Neutrophil (primary cell): ENCODE measurements around the gene CARD10.
A peak's percentile ranks its signal among the peaks of the same experiment; 100 is the strongest.

Experiments
- H3K27ac ChIP-seq: fragments of 200-600 bp; sonication (generic); 2 replicates; pipeline ENCODE4 v1.5.1; 2016; ENCODE audit warnings: mild to moderate bottlenecking, moderate library complexity
- H3K27me3 ChIP-seq: fragments of 200-600 bp; sonication (generic); 2 replicates; pipeline ENCODE4 v1.6.0; 2016; ENCODE audit warnings: mild to moderate bottlenecking
- H3K36me3 ChIP-seq: fragments of 200-600 bp; sonication (generic); 2 replicates; pipeline ENCODE4 v1.5.1; 2017
- H3K4me1 ChIP-seq, 2 experiments: fragments of 200-600 bp in 1 of 2; sonication (generic) in 1 of 2; 1 replicate in 1 of 2; 2 replicates in 1 of 2; pipeline versions ENCODE4 v1.5.1 to v1.6.1; 2013 to 2016; ENCODE audit warnings: low read depth in 1 of 2, low read length in 1 of 2, mild to moderate bottlenecking in 1 of 2, moderate library complexity in 1 of 2; ENCODE audit not compliant: control insufficient read depth in 1 of 2, insufficient read depth in 1 of 2
- H3K4me3 ChIP-seq, 2 experiments: fragments of 200-600 bp in 1 of 2; sonication (generic) in 1 of 2; 1 replicate in 1 of 2; 2 replicates in 1 of 2; pipeline ENCODE4 v1.5.1; 2013 to 2016; ENCODE audit warnings: low read depth in 1 of 2, low read length in 1 of 2, mild to moderate bottlenecking in 1 of 2, moderate library complexity in 1 of 2
- H3K9me3 ChIP-seq: fragments of 200-600 bp; sonication (generic); 2 replicates; pipeline ENCODE4 v1.5.1; 2016
- CTCF ChIP-seq: fragments of 200-600 bp; sonication (generic); IDR thresholded peaks from 2 replicates; pipeline ENCODE4 v1.5.1; 2016; ENCODE audit warnings: antibody characterized with exemption

Gene CARD10

GRCh38 chr22:37487571-37487970, 31.6 kb downstream of the CARD10 start:
- no peak for TF ChIP-seq CTCF
- Histone ChIP-seq H3K27ac (no peak overlapping the region), H3K27me3 (no peaks in the 10 kb centered on the region), H3K36me3 (no peaks in the 10 kb centered on the region), H3K4me3 (no peak overlapping the region), H3K4me1 (peaks cover 32 to 41% of the 10 kb centered on the region in 2 experiments), H3K9me3 (no peaks in the 10 kb centered on the region)

DNA sequence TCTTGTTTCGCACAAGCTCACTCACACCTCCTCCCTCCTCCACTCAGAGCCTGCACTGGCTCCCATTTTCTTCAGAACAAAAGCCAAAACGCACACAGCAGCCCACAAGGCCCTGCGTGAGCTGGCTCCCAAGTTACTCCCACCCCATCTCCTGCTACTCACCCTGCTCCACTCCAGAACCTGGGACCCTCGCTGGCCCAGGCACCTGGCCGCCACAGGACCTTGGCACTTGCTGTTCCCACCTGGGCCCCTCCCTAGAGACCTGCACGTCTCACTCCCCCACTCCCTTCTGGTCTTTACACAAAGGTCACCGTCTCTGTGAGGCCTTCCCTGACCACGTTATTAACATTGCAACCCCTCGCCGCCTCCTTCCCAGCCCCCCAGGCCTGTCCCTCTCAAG, 32.1 kb downstream of the CARD10 start:
- H3K27me3 ChIP-seq: no peaks in the 10 kb centered on the region
- H3K9me3 ChIP-seq: no peaks in the 10 kb centered on the region
- no peak overlapping the region for H3K4me3 ChIP-seq
- peak overlapping the region; percentile 96 for H3K27ac ChIP-seq
- no peaks in the 10 kb centered on the region for H3K36me3 ChIP-seq
- no peak for TF ChIP-seq CTCF
- peaks cover 32 to 41% of the 10 kb centered on the region in 2 experiments for H3K4me1 ChIP-seq

- Histone ChIP-seq H3K4me3 (peak within 1 kb of the TSS; percentile 88 to 89), H3K27me3 (no peaks in the 10 kb centered on the region), H3K9me3 (no peaks in the 10 kb centered on the region), H3K27ac (peak within 1 kb of the TSS; percentile 96), H3K36me3 (no peaks in the 10 kb centered on the region), H3K4me1 (peaks cover 32 to 41% of the 10 kb centered on the region in 2 experiments)
- TF ChIP-seq CTCF: peak; percentile 14
Measured at GRCh38 chr22:37486224-37486845, 32.9 kb downstream of the CARD10 start, which contains the start of gene MFNG. Gene MFNG, minus strand, starts transcription at chr22:37486384. Its CDS starts 207 bp downstream, at chr22:37486177.

- Histone ChIP-seq H3K4me1 (peaks cover 32 to 41% of the 10 kb centered on the region in 2 experiments), H3K36me3 (peaks cover under 1% of the 10 kb centered on the region), H3K27me3 (no peaks in the 10 kb centered on the region), H3K9me3 (no peaks in the 10 kb centered on the region), H3K4me3 (peak overlapping the region; percentile 88 to 89), H3K27ac (peak overlapping the region; percentile 96)
- no peak for TF ChIP-seq CTCF
Measured at GRCh38 chr22:37485395-37486223, 33.6 kb downstream of the CARD10 start.

- Histone ChIP-seq H3K4me3 (peak overlapping the region; percentile 88 to 89), H3K36me3 (peaks cover 9% of the 10 kb centered on the region), H3K9me3 (no peaks in the 10 kb centered on the region), H3K4me1 (peaks cover 32 to 41% of the 10 kb centered on the region in 2 experiments), H3K27ac (peak overlapping the region; percentile 96), H3K27me3 (no peaks in the 10 kb centered on the region)
- no peak for TF ChIP-seq CTCF
Measured at GRCh38 chr22:37484480-37485394, 34.5 kb downstream of the CARD10 start.
